IMR-90 (cell line): ENCODE results near the gene KCNJ4. TPM values are rescaled to one million over a fixed set of nuclear protein-coding genes. Genes with fewer than 3 reads are reported as not detected.

Experiments
- ATAC-seq: fragments of 200-7000 bp; cut with Tn5 transposase; 2 replicates; pipeline ENCODE4 v1.9.1; 2020; ENCODE audit warnings: low read depth, mild to moderate bottlenecking, moderate library complexity
- BruUV-seq: library from RNA; stranded (reverse); fragments of 400-500 nt; replicated peaks from 2 replicates; lab custom pipeline; 2021; lab: Mats Ljungman, UMichigan
- CTCF ChIA-PET: fragments of 300-600 bp; formaldehyde crosslinking; extraction: SDS; loops from one replicate; lab custom pipeline; 2021; ENCODE audit warnings: antibody characterized with exemption; lab: Yijun Ruan, JAX
- POLR2A ChIA-PET: fragments of 300-600 bp; sonication (Branson Sonifier 250); formaldehyde crosslinking; loops from one replicate; lab custom pipeline; 2022; ENCODE audit warnings: antibody characterized with exemption; ENCODE audit not compliant: unreplicated experiment; lab: Charles Lee
- DNase-seq: peaks from one replicate; pipeline ENCODE4 v3.0.0; 2013
- H2AFZ ChIP-seq: replicated peaks from 2 replicates; pipeline ENCODE3; 2013; ENCODE audit warnings: low read length, mild to moderate bottlenecking; ENCODE audit not compliant: poor library complexity
- H2AK5ac ChIP-seq: 2 replicates; pipeline ENCODE4 v1.6.1; 2013; ENCODE audit warnings: low read depth, low read length, inconsistent platforms
- H2AK9ac ChIP-seq: replicated peaks from 2 replicates; pipeline ENCODE3; 2013; ENCODE audit warnings: mild to moderate bottlenecking, low read depth, low read length, moderate library complexity; ENCODE audit not compliant: poor library complexity
- H2BK120ac ChIP-seq: 2 replicates; pipeline ENCODE4 v1.6.1; 2013; ENCODE audit warnings: low read depth, low read length, inconsistent platforms
- H2BK15ac ChIP-seq: 3 replicates; pipeline ENCODE4 v1.6.1; 2013; ENCODE audit warnings: low read depth, low read length, inconsistent platforms
- H2BK20ac ChIP-seq: 2 replicates; pipeline ENCODE4 v1.6.1; 2013; ENCODE audit warnings: low read depth, mild to moderate bottlenecking, inconsistent platforms, low read length, moderate library complexity
- H2BK5ac ChIP-seq: 2 replicates; pipeline ENCODE4 v1.6.1; 2013; ENCODE audit warnings: mild to moderate bottlenecking, low read depth, low read length, inconsistent platforms; ENCODE audit not compliant: poor library complexity, severe bottlenecking
- H3K14ac ChIP-seq: replicated peaks from 2 replicates; pipeline ENCODE4 v1.6.1; 2013; ENCODE audit warnings: low read depth, low read length, inconsistent platforms
- H3K18ac ChIP-seq: 2 replicates; pipeline ENCODE4 v1.6.1; 2013; ENCODE audit warnings: low read depth, low read length, control low read depth
- H3K23ac ChIP-seq: 2 replicates; pipeline ENCODE4 v1.6.1; 2013; ENCODE audit warnings: low read depth, low read length, inconsistent platforms
- H3K27ac ChIP-seq: 2 replicates; pipeline ENCODE4 v1.5.1; 2013; ENCODE audit warnings: mild to moderate bottlenecking, control low read depth, low read length; ENCODE audit not compliant: insufficient read depth
- H3K27me3 ChIP-seq: 2 replicates; pipeline ENCODE4 v1.6.1; 2013; ENCODE audit warnings: low read length; ENCODE audit not compliant: control insufficient read depth, insufficient read depth
- H3K36me3 ChIP-seq: 2 replicates; pipeline ENCODE4 v1.6.1; 2013; ENCODE audit warnings: low read length, mixed read lengths; ENCODE audit not compliant: control insufficient read depth, insufficient read depth
- H3K4ac ChIP-seq: 2 replicates; pipeline ENCODE4 v1.6.1; 2013; ENCODE audit warnings: low read depth, low read length, inconsistent platforms
- H3K4me1 ChIP-seq: 2 replicates; pipeline ENCODE4 v1.6.1; 2013; ENCODE audit warnings: low read length, mixed read lengths; ENCODE audit not compliant: control insufficient read depth, insufficient read depth
- H3K4me2 ChIP-seq: 2 replicates; pipeline ENCODE4 v1.6.1; 2013; ENCODE audit warnings: low read depth, mild to moderate bottlenecking, control low read depth, low read length, moderate library complexity
- H3K4me3 ChIP-seq: 2 replicates; pipeline ENCODE4 v1.5.1; 2013; ENCODE audit warnings: low read depth, mild to moderate bottlenecking, control low read depth, low read length, moderate library complexity; ENCODE audit not compliant: insufficient read depth
- H3K56ac ChIP-seq: 2 replicates; pipeline ENCODE4 v1.6.1; 2013; ENCODE audit warnings: low read length, inconsistent platforms; ENCODE audit not compliant: insufficient read depth; ENCODE audit errors: extremely low read depth
- H3K79me1 ChIP-seq, 2 experiments: 2 replicates each; pipeline ENCODE4 v1.6.1; 2013; ENCODE audit warnings: low read length in 2 of 2, inconsistent platforms in 1 of 2, low read depth in 1 of 2
- H3K9ac ChIP-seq: 2 replicates; pipeline ENCODE4 v1.6.1; 2013; ENCODE audit warnings: low read depth, low read length, control low read depth
- H3K9me1 ChIP-seq: 2 replicates; pipeline ENCODE4 v1.6.1; 2013; ENCODE audit warnings: low read length, inconsistent platforms; ENCODE audit not compliant: insufficient read depth
- H3K9me3 ChIP-seq: 2 replicates; pipeline ENCODE4 v1.6.1; 2013; ENCODE audit warnings: low read length; ENCODE audit not compliant: control insufficient read depth, insufficient read depth
- H4K20me1 ChIP-seq: 2 replicates; pipeline ENCODE4 v1.6.1; 2013; ENCODE audit warnings: low read length, inconsistent platforms; ENCODE audit not compliant: insufficient read depth
- H4K5ac ChIP-seq: 2 replicates; pipeline ENCODE4 v1.6.1; 2013; ENCODE audit warnings: mild to moderate bottlenecking, low read depth, low read length, control low read depth
- H4K8ac ChIP-seq, 2 experiments: 2 replicates each; pipeline ENCODE4 v1.6.1; 2013; ENCODE audit warnings: low read depth in 2 of 2, low read length in 2 of 2, control low read depth in 1 of 2, inconsistent platforms in 1 of 2
- H4K91ac ChIP-seq: 2 replicates; pipeline ENCODE4 v1.6.1; 2013; ENCODE audit warnings: low read depth, low read length, inconsistent platforms; ENCODE audit not compliant: insufficient read depth
- BHLHE40 ChIP-seq: fragments of 150-350 bp; IDR thresholded peaks from 2 replicates; pipeline ENCODE4 v1.6.1; 2016; ENCODE audit warnings: mild to moderate bottlenecking, low read depth, low read length
- CTCF ChIP-seq: conservative IDR thresholded peaks from 2 replicates; pipeline ENCODE4 v1.5.1; 2012; ENCODE audit warnings: mild to moderate bottlenecking, low read depth, low read length, improper control_type of control experiment
- ELK1 ChIP-seq: fragments of 150-350 bp; IDR thresholded peaks from 2 replicates; pipeline ENCODE4 v1.6.1; 2016; ENCODE audit warnings: low read depth, mild to moderate bottlenecking, low read length, moderate library complexity, borderline replicate concordance
- FOS ChIP-seq: fragments of 150-350 bp; IDR thresholded peaks from 2 replicates; pipeline ENCODE4 v1.6.1; 2016; ENCODE audit warnings: low read depth, low read length
- MAZ ChIP-seq: IDR thresholded peaks from 2 replicates; pipeline ENCODE4 v1.6.1; 2012; ENCODE audit warnings: low read depth, mild to moderate bottlenecking, low read length, improper control_type of control experiment, moderate library complexity, borderline replicate concordance
- MXI1 ChIP-seq: IDR thresholded peaks from 2 replicates; pipeline ENCODE4 v1.6.1; 2012; ENCODE audit warnings: low read depth, mild to moderate bottlenecking, low read length, moderate library complexity, borderline replicate concordance
- NFE2L2 ChIP-seq: fragments of 150-350 bp; IDR thresholded peaks from 2 replicates; pipeline ENCODE4 v1.6.1; 2016; ENCODE audit warnings: low read depth, mild to moderate bottlenecking, low read length
- POLR2A ChIP-seq: IDR thresholded peaks from 2 replicates; pipeline ENCODE4 v1.6.1; 2012; ENCODE audit warnings: mild to moderate bottlenecking, low read depth, low read length
- RFX5 ChIP-seq: IDR thresholded peaks from 2 replicates; pipeline ENCODE4 v1.8.0; 2012; ENCODE audit warnings: low read depth, mild to moderate bottlenecking, low read length, moderate library complexity
- SMC3 ChIP-seq: fragments of 150-350 bp; IDR thresholded peaks from 2 replicates; pipeline ENCODE4 v1.6.1; 2016; ENCODE audit warnings: low read depth, mild to moderate bottlenecking, antibody characterized with exemption, low read length, moderate library complexity
- USF2 ChIP-seq: fragments of 150-350 bp; IDR thresholded peaks from 2 replicates; pipeline ENCODE4 v1.6.1; 2017; ENCODE audit warnings: mild to moderate bottlenecking, antibody characterized with exemption, low read length, low read depth
- WGBS, 2 experiments: methylation state at CpG; one replicate each; pipeline versions ENCODE4 v1.1.5 to v1.1.7; 2013; ENCODE audit warnings: missing lambda C conversion rate in 2 of 2; ENCODE audit not compliant: insufficient read length in 1 of 2; ENCODE audit errors: extremely low coverage in 2 of 2; 5-methylcytosine and 5-hydroxymethylcytosine counted together
- dilution Hi-C: fragments of 300-500 bp; cut with HindIII; formaldehyde crosslinking; loops from one replicate; pipeline ENCODE4 v1.14.3; 2018; ENCODE audit warnings: low sequenced_read_pairs; ENCODE audit not compliant: unreplicated experiment
- in situ Hi-C: fragments of 300-500 bp; cut with MboI; formaldehyde crosslinking; loops from 3 replicates; pipeline ENCODE4 v1.14.3; 2019; ENCODE audit warnings: low sequenced_read_pairs, inconsistent platforms, mixed read lengths
- intact Hi-C: fragments of 100-400 bp; cut with micrococcal nuclease; formaldehyde crosslinking; loops from 2 replicates; pipeline ENCODE4 v1.10.0; 2022
- polyA plus RNA-seq, 3 experiments: library from polyadenylated mRNA; depleted of rRNA; stranded (reverse); fragments of >200 nt; gene quantifications; 2 replicates each; pipeline ENCODE4 v1.2.3, GENCODE V29; 2012; ENCODE audit warnings: low replicate concordance in 1 of 3
- total RNA-seq: library from RNA; depleted of rRNA; stranded (reverse); fragments of >200 nt; gene quantifications from 2 replicates; pipeline ENCODE4 v1.2.3, GENCODE V29; 2012

KCNJ4 gene
- total and polyA plus RNA-seq, 2 of the 4 experiments (the other 2 are of a cell fraction) = not detected

- no peak overlapping the region for H2BK120ac ChIP-seq
- CTCF ChIA-PET = no interaction called here
- no peaks in the 10 kb centered on the region for H4K20me1 ChIP-seq
- no peak overlapping the region for H3K4me2 ChIP-seq
- H3K9me3 ChIP-seq = no peaks in the 10 kb centered on the region; the same call in 1 of the 2 replicates
- POLR2A ChIA-PET = interaction anchor here (0.6 kb wide), 1 partner anchor 51 kb away, joined by 3 read pairs; no protein-coding TSS in a partner anchor
- no peak overlapping the region for H2AK5ac ChIP-seq
- WGBS, 2 experiments = 100% methylated on average over 1 of the region's 2 CpGs; no CpG with 5 or more reads in 1 of the 2 experiments
- no peaks in the 10 kb centered on the region for H3K79me1 ChIP-seq
- H2AFZ ChIP-seq = no peak overlapping the region
- TF ChIP-seq NFE2L2 = no peak
- no peak for TF ChIP-seq BHLHE40
- TF ChIP-seq POLR2A = no peak
- TF ChIP-seq USF2 = no peak
- TF ChIP-seq MAZ = no peak
- no peak for TF ChIP-seq RFX5
- no peak for TF ChIP-seq ELK1
- TF ChIP-seq FOS = no peak
- TF ChIP-seq SMC3 = no peak
- no peak for TF ChIP-seq CTCF
- TF ChIP-seq MXI1 = no peak
- H2BK20ac ChIP-seq = no peak overlapping the region
- no peak overlapping the region for H3K14ac ChIP-seq
- no peak overlapping the region for H3K56ac ChIP-seq
- H4K91ac ChIP-seq = no peak overlapping the region
- H3K4ac ChIP-seq = no peak overlapping the region
- H3K23ac ChIP-seq = no peak overlapping the region
- no peak overlapping the region for H4K8ac ChIP-seq
- no peak overlapping the region for H3K27ac ChIP-seq
- no peak overlapping the region for H2AK9ac ChIP-seq
- H3K36me3 ChIP-seq = no peaks in the 10 kb centered on the region
- H3K18ac ChIP-seq = no peak overlapping the region
- peaks cover 78% of the 10 kb centered on the region for H3K27me3 ChIP-seq
- no peak overlapping the region for H3K9ac ChIP-seq
- ATAC-seq (no peak), DNase-seq (no peak)
- H3K4me3 ChIP-seq = no peak overlapping the region
- dilution Hi-C loops = no loop called here
- H2BK5ac ChIP-seq = no peak overlapping the region
- intact Hi-C loops = no loop called here
- no TSS peak for BruUV-seq
- H4K5ac ChIP-seq = no peak overlapping the region
- H3K4me1 ChIP-seq = no peaks in the 10 kb centered on the region; the same call in 1 of the 2 replicates
- no peaks in the 10 kb centered on the region for H3K9me1 ChIP-seq
- in situ Hi-C loops = no loop called here
- no peak overlapping the region for H2BK15ac ChIP-seq
These were observed 3.6 kb downstream of the KCNJ4 start for GRCh38 chr22:38451404-38451803.
